OCI-LY1 (cell line): ENCODE data around the gene LRG1.

Source experiments
- H2AFZ ChIP-seq: fragments of 200-600 bp; sonication (generic), shearing (Covaris generic); 2 replicates; pipeline ENCODE4 v1.6.0; 2014; ENCODE audit warnings: antibody characterized with exemption, mild to moderate bottlenecking, low read length
- H3F3A ChIP-seq: fragments of 200-600 bp; sonication (generic), shearing (Covaris generic); 2 replicates; pipeline ENCODE4 v1.6.0; 2014; ENCODE audit warnings: mild to moderate bottlenecking, antibody characterized with exemption, low read length, moderate library complexity; ENCODE audit not compliant: insufficient read depth
- H3K27ac ChIP-seq: fragments of 200-600 bp; sonication (generic); 2 replicates; pipeline ENCODE4 v1.5.1; 2014; ENCODE audit warnings: low read length, mixed run types, mild to moderate bottlenecking, low read depth; ENCODE audit not compliant: poor library complexity, severe bottlenecking
- H3K27me3 ChIP-seq: fragments of 200-600 bp; sonication (generic); 2 replicates; pipeline ENCODE4 v1.6.0; 2014; ENCODE audit warnings: antibody characterized with exemption, mild to moderate bottlenecking, low read length, moderate library complexity; ENCODE audit not compliant: insufficient read depth
- H3K36me3 ChIP-seq: fragments of 200-600 bp; sonication (generic); 2 replicates; pipeline ENCODE4 v1.6.1; 2014; ENCODE audit warnings: mild to moderate bottlenecking, antibody characterized with exemption, low read length, moderate library complexity, mixed read lengths; ENCODE audit not compliant: insufficient read depth
- H3K4me1 ChIP-seq: fragments of 200-600 bp; sonication (generic); 2 replicates; pipeline ENCODE4 v1.5.1; 2014; ENCODE audit warnings: mild to moderate bottlenecking, low read length, moderate library complexity; ENCODE audit not compliant: insufficient read depth, severe bottlenecking
- H3K4me2 ChIP-seq: fragments of 200-600 bp; sonication (generic), shearing (Covaris generic); 2 replicates; pipeline ENCODE4 v1.6.1; 2014; ENCODE audit warnings: low read length
- H3K4me3 ChIP-seq: fragments of 200-600 bp; sonication (generic); 2 replicates; pipeline ENCODE4 v1.5.1; 2014; ENCODE audit warnings: low read length, low read depth, mild to moderate bottlenecking, mixed read lengths; ENCODE audit not compliant: poor library complexity, severe bottlenecking
- H3K79me2 ChIP-seq: fragments of 200-600 bp; shearing (Covaris generic); 2 replicates; pipeline ENCODE4 v1.6.1; 2016; ENCODE audit warnings: mixed run types, low read length, mixed read lengths; ENCODE audit not compliant: insufficient read depth
- H3K9ac ChIP-seq: fragments of 200-600 bp; sonication (generic), shearing (Covaris generic); 2 replicates; pipeline ENCODE4 v1.6.1; 2014; ENCODE audit warnings: mild to moderate bottlenecking, low read length, mixed read lengths
- H3K9me2 ChIP-seq: fragments of 200-600 bp; sonication (generic), shearing (Covaris generic); 2 replicates; pipeline ENCODE4 v1.6.1; 2014; ENCODE audit warnings: low read depth, mild to moderate bottlenecking, low read length, mixed read lengths
- H3K9me3 ChIP-seq: fragments of 200-600 bp; shearing (Covaris generic); 2 replicates; pipeline ENCODE4 v1.6.1; 2014; ENCODE audit warnings: low read length, mixed read lengths
- H4K20me1 ChIP-seq: fragments of 200-600 bp; sonication (generic), shearing (Covaris generic); 2 replicates; pipeline ENCODE4 v1.6.0; 2016; ENCODE audit warnings: mild to moderate bottlenecking, low read length; ENCODE audit not compliant: insufficient read depth
- EZH2 ChIP-seq: fragments of 200-600 bp; sonication (generic), shearing (Covaris generic); IDR thresholded peaks from 2 replicates; pipeline ENCODE4 v1.8.0; 2017; ENCODE audit warnings: borderline replicate concordance, mixed run types, mild to moderate bottlenecking, antibody characterized with exemption, low read length, moderate library complexity, mixed read lengths
- TF ChIP-seq, protein P1 (sequence below): fragments of 200-600 bp; sonication (generic), shearing (Covaris generic); IDR thresholded peaks from 2 replicates; pipeline ENCODE4 v1.5.1; 2017; ENCODE audit warnings: mild to moderate bottlenecking, antibody characterized with exemption, low read length, moderate library complexity, mixed read lengths

LRG1 gene

DNA sequence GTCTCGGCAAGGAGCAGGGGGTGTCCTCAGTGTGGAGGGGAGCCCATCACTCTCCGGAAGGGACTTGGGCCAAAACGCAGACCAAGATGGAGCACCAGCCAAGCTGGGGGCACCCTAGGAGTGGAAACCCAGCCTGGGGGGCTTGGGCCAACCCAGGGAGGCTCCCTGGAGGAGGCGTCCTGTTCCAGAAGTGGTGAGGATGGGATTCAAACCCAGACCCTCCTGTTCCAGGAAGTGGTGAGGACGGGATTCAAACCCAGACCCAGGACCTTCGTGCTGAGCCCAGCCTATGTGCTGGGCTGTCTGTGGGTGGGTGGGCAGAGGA is 20.7 kb downstream of the LRG1 start:
- Histone ChIP-seq H3K9ac (no peak overlapping the region), H3K36me3 (no peaks in the 10 kb centered on the region), H2AFZ (no peak overlapping the region), H3K9me3 (no peaks in the 10 kb centered on the region), H3K4me3 (no peak overlapping the region), H3K4me2 (no peak overlapping the region), H3K9me2 (no peaks in the 10 kb centered on the region), H3K79me2 (no peaks in the 10 kb centered on the region), H4K20me1 (no peaks in the 10 kb centered on the region), H3K27ac (no peak overlapping the region), H3K4me1 (no peaks in the 10 kb centered on the region), H3F3A (no peaks in the 10 kb centered on the region), H3K27me3 (no peaks in the 10 kb centered on the region)
- no peak for TF ChIP-seq EZH2
- TF ChIP-seq, protein P1, sequence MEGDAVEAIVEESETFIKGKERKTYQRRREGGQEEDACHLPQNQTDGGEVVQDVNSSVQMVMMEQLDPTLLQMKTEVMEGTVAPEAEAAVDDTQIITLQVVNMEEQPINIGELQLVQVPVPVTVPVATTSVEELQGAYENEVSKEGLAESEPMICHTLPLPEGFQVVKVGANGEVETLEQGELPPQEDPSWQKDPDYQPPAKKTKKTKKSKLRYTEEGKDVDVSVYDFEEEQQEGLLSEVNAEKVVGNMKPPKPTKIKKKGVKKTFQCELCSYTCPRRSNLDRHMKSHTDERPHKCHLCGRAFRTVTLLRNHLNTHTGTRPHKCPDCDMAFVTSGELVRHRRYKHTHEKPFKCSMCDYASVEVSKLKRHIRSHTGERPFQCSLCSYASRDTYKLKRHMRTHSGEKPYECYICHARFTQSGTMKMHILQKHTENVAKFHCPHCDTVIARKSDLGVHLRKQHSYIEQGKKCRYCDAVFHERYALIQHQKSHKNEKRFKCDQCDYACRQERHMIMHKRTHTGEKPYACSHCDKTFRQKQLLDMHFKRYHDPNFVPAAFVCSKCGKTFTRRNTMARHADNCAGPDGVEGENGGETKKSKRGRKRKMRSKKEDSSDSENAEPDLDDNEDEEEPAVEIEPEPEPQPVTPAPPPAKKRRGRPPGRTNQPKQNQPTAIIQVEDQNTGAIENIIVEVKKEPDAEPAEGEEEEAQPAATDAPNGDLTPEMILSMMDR = no peak

DNA sequence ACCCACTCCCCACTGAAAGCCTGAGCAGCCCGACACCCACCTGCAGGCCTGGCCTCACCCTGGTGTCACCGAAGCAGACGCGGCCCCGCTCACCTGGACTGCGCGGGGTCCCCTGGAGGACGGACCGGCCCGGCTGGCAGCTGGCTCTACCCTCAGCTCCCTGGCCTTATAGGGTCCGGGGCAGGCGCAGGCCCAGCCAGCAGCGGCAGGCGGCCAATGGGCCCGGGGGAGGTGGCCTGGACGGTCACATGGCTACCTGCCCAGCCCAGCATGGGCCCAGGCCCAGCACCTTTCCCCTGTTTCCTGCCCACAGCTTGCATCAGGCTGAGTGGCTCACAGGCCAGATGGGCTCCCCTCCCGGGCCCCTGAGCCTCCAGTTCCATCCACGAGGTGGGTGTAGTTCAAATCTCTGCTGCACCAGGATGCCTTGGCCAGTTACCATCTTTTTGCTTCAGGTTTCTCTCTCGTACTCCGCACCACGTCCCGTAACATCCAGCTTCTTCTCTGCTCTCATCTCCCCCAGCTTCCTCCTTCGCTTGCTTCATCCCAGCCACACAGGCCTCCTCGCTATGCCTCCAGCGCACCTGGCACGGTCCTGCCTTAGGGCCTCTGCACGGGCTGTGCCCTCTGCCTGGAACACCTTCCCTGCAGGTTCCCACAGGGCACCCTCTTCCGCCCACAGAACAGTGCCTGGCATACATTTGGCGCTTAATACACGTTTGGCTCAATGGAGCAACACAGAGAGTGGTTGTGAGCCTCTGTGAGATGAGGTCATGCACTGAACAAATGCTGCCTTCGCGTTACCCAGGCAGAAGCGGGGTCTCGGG is 21.3 kb downstream of the LRG1 start, which contains the start of gene PLIN4:
Gene PLIN4, minus strand, starts transcription at position 142 of the 827 bp plus-strand sequence. CDS start 214 bp downstream, outside the sequence.
- Histone ChIP-seq H3K4me1 (no peaks in the 10 kb centered on the region), H3K27me3 (no peaks in the 10 kb centered on the region), H3K9me3 (no peaks in the 10 kb centered on the region), H3K9me2 (no peaks in the 10 kb centered on the region), H3K4me3 (no peak within 1 kb of the TSS), H3F3A (no peaks in the 10 kb centered on the region), H3K27ac (no peak within 1 kb of the TSS), H4K20me1 (no peaks in the 10 kb centered on the region), H3K36me3 (no peaks in the 10 kb centered on the region), H3K79me2 (no peaks in the 10 kb centered on the region), H3K9ac (no peak within 1 kb of the TSS), H3K4me2 (no peak within 1 kb of the TSS), H2AFZ (no peak within 1 kb of the TSS)
- no peak for TF ChIP-seq EZH2
- TF ChIP-seq, protein P1 = no peak

DNA sequence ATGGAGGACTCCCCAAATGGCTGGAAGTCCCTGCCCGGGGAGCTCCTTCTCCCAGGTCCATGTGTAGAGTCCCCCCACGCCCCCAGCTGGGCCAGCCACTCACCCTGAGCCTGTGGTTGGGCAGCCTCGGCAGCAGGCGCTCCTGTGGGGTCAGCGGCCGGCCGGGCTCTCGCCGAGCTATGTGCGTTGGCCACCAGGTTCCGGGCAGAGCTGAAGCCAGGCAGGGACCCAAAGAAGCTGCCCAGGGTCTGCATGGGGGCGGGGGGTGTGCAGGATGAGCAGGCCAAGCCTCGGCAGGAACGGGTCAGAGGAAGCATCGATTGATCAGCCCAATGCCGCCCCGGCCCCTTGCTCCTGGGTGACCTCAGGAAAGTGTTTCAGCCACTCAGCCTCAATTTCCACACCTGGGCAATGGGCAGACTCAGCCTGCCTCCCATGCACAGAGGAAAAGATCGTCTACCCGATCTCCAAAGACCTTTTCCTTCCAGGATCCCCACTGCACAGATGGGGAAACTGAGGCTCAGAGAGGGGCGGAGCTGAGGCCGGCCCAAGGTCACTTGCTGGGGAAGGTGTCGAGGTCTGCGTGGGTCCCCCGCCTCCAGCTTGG is 22.3 kb downstream of the LRG1 start:
- no peak for TF ChIP-seq EZH2
- TF ChIP-seq, protein P1 = no peak
- Histone ChIP-seq H3K27me3 (no peaks in the 10 kb centered on the region), H3K36me3 (no peaks in the 10 kb centered on the region), H3K9me3 (no peaks in the 10 kb centered on the region), H3K4me2 (no peak overlapping the region), H3K4me3 (no peak overlapping the region), H2AFZ (no peak overlapping the region), H3K4me1 (no peaks in the 10 kb centered on the region), H4K20me1 (no peaks in the 10 kb centered on the region), H3F3A (no peaks in the 10 kb centered on the region), H3K9me2 (no peaks in the 10 kb centered on the region), H3K27ac (no peak overlapping the region), H3K9ac (no peak overlapping the region), H3K79me2 (no peaks in the 10 kb centered on the region)
